HG02970 (cell line): Measurements from ENCODE around the gene ABL2.
"Not testable (repeated sequence)": the region's sequence is repeated elsewhere in the genome, so short reads cannot be mapped to it uniquely, and the experiment has no call there.

Experiments
- ATAC-seq: cut with Tn5 transposase; IDR thresholded peaks from one replicate; pipeline ENCODE4 v1.9.1; 2021; ENCODE audit warnings: mild to moderate bottlenecking, moderate library complexity, moderate number of reproducible peaks; ENCODE audit not compliant: unreplicated experiment, low FRiP score

The ABL2 gene

DNA sequence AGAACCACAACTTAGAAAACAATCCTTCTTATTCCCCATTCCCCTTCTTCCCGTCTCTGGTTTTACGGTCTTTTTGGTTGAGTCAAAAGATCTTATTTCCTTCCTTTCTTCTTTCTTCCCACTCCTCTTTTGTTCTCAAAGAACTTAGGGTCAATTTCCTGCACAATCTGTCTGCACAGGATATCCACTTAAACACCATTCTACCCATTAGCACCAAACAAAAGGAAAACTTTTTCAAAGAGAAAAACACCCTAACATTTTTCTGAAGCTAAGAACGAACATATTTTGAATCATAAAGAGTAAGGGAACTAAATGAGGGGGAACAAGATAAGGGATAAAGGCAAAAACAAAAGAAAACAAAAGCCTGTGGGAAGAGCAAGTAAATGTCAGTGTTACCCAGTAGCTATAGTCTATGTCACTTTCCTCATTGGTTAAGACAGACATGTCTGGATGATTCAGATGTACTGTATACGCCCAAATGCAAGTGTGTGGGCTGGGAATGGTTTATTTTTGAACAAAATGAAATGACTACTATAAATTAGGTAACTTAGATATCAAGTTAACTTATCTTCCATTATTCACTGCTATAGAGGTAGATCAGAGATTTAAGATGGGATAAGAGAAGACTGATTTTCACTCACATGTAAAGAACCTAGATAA is 87.8 kb downstream of the ABL2 start:
- no peak for ATAC-seq

DNA sequence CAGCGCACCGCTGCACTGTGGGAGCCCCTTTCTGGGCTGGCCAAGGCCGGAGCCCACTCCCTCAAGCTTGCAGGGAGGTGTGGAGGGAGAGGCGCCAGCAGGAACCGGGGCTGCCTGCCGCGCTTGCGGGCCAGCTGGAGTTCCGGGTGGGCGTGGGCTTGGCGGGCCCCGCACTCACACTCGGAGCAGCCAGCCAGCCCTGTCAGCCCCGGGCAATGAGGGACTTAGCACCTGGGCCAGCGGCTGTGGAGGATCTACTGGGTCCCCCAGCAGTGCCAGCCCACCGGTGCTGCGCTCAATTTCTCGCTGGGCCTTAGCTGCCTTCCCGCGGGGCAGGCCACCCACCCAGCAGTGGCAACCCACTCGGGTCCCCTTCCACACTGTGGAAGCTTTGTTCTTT is 90.7 kb downstream of the ABL2 start:
- not testable (repeated sequence) for ATAC-seq

GRCh38 chr1:179137617-179138255 is 91.7 kb downstream of the ABL2 start:
- no peak for ATAC-seq

- not testable (repeated sequence) for ATAC-seq
Observed at GRCh38 chr1:179135707-179136106, 93.8 kb downstream of the ABL2 start.

- not testable (repeated sequence) for ATAC-seq
Observed at GRCh38 chr1:179135168-179135567, 94.3 kb downstream of the ABL2 start.

- peak; percentile 82 for ATAC-seq
Observed at GRCh38 chr1:179129702-179130473, 99.6 kb downstream of the ABL2 start.

- ATAC-seq = no peak
Observed at GRCh38 chr1:179128520-179128919, 101.0 kb downstream of the ABL2 start.

GRCh38 chr1:179127163-179127895 is 102.1 kb downstream of the ABL2 start:
- ATAC-seq = no peak

DNA sequence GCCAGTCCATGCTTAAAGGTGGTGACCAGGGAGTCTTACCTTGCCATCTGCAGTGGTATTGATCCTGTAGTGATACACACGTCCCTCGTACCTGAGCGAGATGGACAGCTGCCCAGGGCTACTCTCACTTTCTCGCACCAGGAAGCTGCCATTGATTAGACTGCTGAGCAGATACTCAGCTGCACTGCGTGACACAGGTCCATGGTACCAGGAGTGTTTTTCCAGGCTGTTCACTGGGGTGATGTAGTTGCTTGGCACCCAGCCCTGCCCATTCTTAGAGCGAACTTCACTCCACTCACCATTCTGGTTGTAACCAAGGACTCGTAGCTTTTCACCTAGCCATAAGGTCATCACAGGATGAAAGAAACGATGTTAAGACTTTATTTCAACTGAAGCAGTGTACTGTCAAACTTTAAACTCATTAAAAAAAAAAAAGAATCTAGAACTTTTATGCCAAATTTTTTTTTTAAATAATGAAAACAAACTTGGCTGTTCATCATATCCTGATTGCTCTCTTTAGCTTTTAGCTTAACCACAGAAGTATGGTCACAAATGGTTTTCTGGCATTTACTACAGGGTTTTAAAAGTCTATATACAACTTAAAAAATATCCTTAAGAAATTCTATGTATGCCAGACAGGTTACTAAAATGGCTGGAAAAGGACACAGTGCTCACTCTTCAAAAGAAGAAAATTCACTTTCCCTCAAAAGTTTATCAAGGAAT is 103.0 kb downstream of the ABL2 start:
- no peak for ATAC-seq

GRCh38 chr1:179124873-179125272 is 104.6 kb downstream of the ABL2 start:
- ATAC-seq = no peak

DNA sequence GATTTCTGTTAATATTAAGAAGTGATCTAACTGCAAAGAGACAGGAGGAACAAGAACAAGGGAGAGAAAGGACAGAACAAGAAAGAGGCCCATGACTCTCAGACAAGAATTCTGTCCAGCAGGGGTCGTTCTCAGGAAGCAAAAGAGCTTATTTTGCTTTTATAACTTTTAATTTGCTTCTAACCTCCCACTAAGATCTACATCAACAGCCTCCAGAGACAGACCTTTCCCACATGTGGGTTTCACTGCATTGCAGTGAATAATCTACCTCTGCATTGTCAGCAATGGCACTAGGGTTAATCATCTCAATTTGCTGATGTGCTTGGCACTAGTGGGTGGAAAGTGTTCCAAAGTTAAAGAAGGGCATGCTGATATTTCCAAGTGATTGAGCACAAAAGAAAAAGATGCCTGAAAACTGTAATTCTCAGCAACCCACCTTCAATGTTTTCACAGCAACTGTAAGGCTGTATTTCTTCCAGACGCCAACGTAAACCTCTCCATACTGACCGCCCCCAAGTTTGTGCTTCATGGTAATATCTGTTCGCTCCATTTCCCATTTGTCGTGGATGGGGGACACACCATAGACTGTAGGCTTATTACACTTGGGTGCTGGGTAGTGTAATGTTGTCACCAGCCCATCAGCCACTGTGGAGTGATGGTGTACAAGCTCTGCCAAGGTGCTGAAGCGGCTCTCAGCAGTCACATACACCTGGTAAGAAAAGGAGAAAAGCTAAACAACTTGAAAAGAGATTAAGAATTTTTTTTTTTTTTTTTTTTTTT is 108.1 kb downstream of the ABL2 start:
- no peak for ATAC-seq

DNA sequence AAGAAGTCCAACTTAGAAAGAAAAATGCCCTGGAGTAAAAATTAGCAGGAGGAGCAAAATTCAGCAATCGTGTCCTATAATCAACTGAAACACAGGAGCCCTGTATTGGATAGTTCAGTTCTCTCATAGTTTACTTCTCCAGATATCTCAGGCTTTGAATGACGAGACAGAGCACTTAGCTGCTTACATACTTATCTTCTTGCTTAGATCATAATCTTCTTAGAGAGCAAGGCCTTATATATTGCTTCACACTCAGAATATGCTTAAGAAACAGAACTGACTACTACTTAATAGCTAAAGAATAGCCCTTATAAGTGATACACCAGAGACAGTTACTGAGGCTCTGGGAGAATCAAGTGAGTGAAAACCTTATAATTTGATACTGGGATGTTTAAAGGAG is 108.7 kb downstream of the ABL2 start:
- ATAC-seq = no peak

- no peak for ATAC-seq
Observed at GRCh38 chr1:179119513-179119912, 110.0 kb downstream of the ABL2 start.

DNA sequence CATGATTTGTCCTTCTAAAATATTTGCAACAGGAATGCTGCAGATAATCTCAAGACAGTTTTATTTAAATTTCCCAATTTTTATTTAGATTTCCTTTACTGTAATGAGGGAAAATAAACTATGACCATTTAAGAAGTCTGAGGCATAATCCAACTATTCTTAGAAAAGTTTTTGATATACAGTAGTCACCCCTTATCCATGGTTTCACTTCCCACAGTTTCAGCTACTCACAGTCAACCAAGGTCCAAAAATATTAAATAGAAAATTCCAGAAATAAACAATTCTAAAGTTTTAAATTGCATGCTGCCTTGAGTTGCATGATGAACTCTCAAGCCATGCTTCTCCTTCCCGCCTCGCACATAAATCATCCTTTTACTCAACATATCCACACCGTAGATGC is 114.3 kb downstream of the ABL2 start:
- ATAC-seq = no peak

DNA sequence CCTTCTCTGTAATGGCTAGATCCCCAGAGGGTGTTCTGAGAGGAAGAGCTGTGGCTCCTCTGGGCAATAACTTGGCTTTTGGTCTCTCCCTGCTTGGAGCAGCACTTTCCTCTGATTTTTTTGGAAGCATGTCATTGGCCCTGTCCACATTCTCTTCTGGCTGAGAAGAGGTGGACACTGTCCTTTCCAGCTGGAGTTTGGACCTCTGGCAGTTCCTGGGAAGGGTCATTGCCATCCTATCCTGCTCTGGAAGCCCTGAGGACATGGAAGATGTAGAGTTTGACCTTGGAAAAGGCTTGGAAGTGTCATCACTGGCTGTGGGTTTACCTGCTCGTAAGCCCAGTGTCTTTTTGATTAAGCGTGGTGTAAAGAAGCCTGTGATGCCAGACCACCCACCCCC is 120.8 kb downstream of the ABL2 start:
- no peak for ATAC-seq

DNA sequence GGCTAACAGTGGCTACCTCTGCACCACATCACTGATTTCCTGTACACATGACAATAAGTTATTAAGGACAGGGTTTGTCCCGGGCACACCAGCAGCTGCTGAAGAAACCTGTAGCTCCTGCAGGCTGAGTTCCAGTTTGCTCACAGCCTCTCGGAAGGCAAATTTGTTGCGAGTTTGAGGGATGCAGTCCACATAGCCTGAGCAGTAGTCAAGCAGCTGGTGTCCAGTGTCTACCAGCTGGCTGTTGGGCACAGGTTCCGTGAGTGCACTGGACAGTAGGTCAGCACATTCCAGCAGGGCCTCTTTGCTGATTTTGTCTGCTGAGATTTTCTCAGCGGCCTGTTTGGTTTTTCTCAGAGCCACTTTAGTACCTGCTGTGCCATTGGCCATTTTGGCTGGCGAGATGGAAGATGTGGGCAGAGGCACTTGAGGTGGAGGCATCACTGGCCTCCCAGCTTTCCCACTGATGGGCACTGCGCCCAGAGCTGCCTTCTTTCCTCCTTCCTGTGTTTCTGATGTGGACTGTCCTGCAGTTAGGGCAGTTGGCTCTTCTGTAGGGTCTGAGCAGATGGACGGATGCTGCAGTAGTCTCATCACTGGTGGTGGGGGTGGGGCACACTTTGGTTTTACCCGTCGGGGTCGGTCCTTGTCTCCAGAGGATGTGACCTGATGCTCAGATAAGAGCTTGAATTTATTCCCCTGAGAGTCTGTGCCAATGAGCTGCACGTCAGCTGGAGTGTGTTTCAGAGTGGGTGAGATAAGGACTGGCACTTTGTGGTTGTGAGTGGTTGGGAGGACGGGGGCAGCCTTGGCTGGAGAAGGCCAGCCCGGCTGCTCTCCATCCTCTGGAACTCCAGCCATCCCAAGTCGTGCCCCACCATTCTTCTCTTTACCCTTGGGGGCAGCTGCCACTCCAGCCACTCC is 121.5 kb downstream of the ABL2 start:
- ATAC-seq = no peak

- no peak for ATAC-seq
Observed at GRCh38 chr1:179105393-179105792, 124.1 kb downstream of the ABL2 start.

- no peak for ATAC-seq
Observed at GRCh38 chr1:179104611-179105250, 124.7 kb downstream of the ABL2 start.
